ENCODE measurements around the gene ENGASE. TPM values are rescaled to one million over a fixed set of nuclear protein-coding genes. Genes with fewer than 3 reads are reported as not detected.

ENGASE gene
- total and polyA plus RNA-seq, 2 donors (not counting 1 experiment from before 2014, with no cell fraction given), result 92.1 to 122 TPM

DNA sequence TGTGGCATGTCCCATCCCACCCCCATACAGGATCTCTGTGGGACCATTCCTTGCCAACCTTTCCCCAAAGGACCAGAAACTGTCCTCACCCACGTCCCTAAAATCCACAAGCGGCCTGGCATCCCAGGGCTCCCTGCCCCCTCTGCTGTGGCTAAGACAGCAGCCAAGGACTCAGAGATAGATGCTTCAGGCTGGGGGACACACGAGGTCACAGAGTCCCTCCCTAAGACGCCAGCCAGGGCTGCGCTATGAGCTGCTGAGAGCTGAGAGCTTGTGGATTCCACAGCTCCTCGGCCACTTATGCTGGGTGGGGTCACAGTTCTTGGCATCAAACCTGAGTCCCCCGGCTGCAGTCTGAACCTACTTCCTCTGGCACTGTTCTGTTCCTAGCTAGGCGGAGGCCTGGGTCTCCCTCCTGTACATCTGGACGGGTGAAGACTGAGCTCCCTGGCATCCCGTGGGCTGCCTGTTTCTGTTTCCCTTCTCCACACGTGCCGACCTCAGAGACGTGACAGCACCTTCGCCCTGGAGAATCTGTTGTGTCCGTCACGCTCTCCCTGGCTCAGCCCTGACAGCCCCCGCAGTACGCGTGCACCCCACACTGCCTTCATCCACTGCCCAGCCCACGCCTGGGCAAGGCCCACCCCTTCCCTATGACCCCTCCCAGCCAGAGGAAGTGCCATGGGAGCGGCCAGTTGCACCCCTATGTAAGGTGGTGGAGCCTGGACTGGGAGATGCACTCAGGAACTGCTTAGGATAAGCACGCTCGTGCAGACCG, 61.2 kb downstream of the ENGASE start:
- ATAC-seq (ENCODE audit: low read depth) (no peak), DNase-seq (no peak)
- H3K27ac Mint-ChIP-seq, result no peak overlapping the region
- Histone ChIP-seq H3K79me2 (ENCODE audit: control insufficient read depth, insufficient read depth, low read length) (no peaks in the 10 kb centered on the region), H2AFZ (ENCODE audit: insufficient read depth, low read depth, low read length, poor library complexity, severe bottlenecking) (no peak overlapping the region), H3K4me2 (replicated peaks; ENCODE audit: low read depth, low read length, poor library complexity, severe bottlenecking) (no peak overlapping the region), H3K36me3 (replicated peaks in 1 of 2; ENCODE audit: control extremely low read depth in 1 of 2, control insufficient read depth in 1 of 2, extremely low read depth in 1 of 2, insufficient read depth in 2 of 2, low read length in 1 of 2) (no peaks in the 10 kb centered on the region), H4K20me1 (ENCODE audit: control insufficient read depth, insufficient read depth, low read length, poor library complexity, severe bottlenecking) (no peaks in the 10 kb centered on the region), H3K4me1 (ENCODE audit: control insufficient read depth in 2 of 2, insufficient read depth in 2 of 2, low read length in 2 of 2) (no peaks in the 10 kb centered on the region), H3K9ac (ENCODE audit: low read length) (no peak overlapping the region), H3K4me3 (ENCODE audit: control extremely low read depth in 1 of 5, extremely low read depth in 1 of 5, insufficient read depth in 1 of 5, low read depth in 2 of 5, low read length in 4 of 5) (no peak overlapping the region), H3K27me3 (replicated peaks in 1 of 4; ENCODE audit: control extremely low read depth in 1 of 4, control insufficient read depth in 3 of 4, insufficient read depth in 4 of 4, low read length in 3 of 4) (peaks cover 0 to 2% (median 1%) of the 10 kb centered on the region in 4 experiments), H3K9me3 (ENCODE audit: control extremely low read depth in 1 of 3, control insufficient read depth in 2 of 3, insufficient read depth in 1 of 3, low read length in 2 of 3) (peaks cover 0 to 17% (median 0%) of the 10 kb centered on the region in 3 donors), H3K27ac (ENCODE audit: low read length in 2 of 2) (no peak overlapping the region)
- peaks cover 11% of the 10 kb centered on the region for H3K27me3 Mint-ChIP-seq
- H3K4me3 Mint-ChIP-seq, result no peak overlapping the region
- TF ChIP-seq EZH2 (IDR thresholded peaks at IDR 0.05; ENCODE audit: borderline replicate concordance, insufficient read depth, low read depth, low read length, poor library complexity, severe bottlenecking), result no peak
- TF ChIP-seq, protein P1, sequence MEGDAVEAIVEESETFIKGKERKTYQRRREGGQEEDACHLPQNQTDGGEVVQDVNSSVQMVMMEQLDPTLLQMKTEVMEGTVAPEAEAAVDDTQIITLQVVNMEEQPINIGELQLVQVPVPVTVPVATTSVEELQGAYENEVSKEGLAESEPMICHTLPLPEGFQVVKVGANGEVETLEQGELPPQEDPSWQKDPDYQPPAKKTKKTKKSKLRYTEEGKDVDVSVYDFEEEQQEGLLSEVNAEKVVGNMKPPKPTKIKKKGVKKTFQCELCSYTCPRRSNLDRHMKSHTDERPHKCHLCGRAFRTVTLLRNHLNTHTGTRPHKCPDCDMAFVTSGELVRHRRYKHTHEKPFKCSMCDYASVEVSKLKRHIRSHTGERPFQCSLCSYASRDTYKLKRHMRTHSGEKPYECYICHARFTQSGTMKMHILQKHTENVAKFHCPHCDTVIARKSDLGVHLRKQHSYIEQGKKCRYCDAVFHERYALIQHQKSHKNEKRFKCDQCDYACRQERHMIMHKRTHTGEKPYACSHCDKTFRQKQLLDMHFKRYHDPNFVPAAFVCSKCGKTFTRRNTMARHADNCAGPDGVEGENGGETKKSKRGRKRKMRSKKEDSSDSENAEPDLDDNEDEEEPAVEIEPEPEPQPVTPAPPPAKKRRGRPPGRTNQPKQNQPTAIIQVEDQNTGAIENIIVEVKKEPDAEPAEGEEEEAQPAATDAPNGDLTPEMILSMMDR (IDR thresholded peaks at IDR 0.05), result no peak
- CTCF ChIA-PET, result no interaction called here
- intact Hi-C loops (cut with micrococcal nuclease), result no loop called here
- 74% methylated on average over 22 of the region's 24 CpGs for WGBS (ENCODE audit: insufficient coverage)
- no peaks in the 10 kb centered on the region for H3K4me1 Mint-ChIP-seq
- no peaks in the 10 kb centered on the region for H3K9me3 Mint-ChIP-seq (ENCODE audit: insufficient read depth)
- POLR2A ChIA-PET, result no interaction called here

Other genes with a start within 250 kb of the ENGASE start
- gene USP36, start 234.0 kb upstream of the ENGASE start, total RNA-seq, result 137 and 145 TPM in 2 replicates
- 52.2 and 59.7 TPM in 2 replicates for gene USP36, start 234.0 kb upstream of the ENGASE start, polyA plus RNA-seq
- 1.3 and 2.9 TPM in 2 replicates for gene CEP295NL, start 171.6 kb upstream of the ENGASE start, total RNA-seq
- 0.09 TPM in 1 of 2 replicates, not detected in the other for gene CEP295NL, start 171.6 kb upstream of the ENGASE start, polyA plus RNA-seq
- 10.0 and 11.4 TPM in 2 replicates for gene TIMP2, start 149.4 kb upstream of the ENGASE start, total RNA-seq
- 4.8 and 5.5 TPM in 2 replicates for gene TIMP2, start 149.4 kb upstream of the ENGASE start, polyA plus RNA-seq
- gene LGALS3BP, start 94.9 kb upstream of the ENGASE start, total RNA-seq, result 1.8 and 4.2 TPM in 2 replicates
- 5.7 and 7.5 TPM in 2 replicates for gene LGALS3BP, start 94.9 kb upstream of the ENGASE start, polyA plus RNA-seq
- 44.2 and 49.2 TPM in 2 replicates for gene CANT1, start 65.1 kb upstream of the ENGASE start, total RNA-seq
- 17.3 and 17.8 TPM in 2 replicates for gene CANT1, start 65.1 kb upstream of the ENGASE start, polyA plus RNA-seq
- gene C1QTNF1, start 50.7 kb upstream of the ENGASE start, total RNA-seq, result not detected in 2 replicates
- gene C1QTNF1, start 50.7 kb upstream of the ENGASE start, polyA plus RNA-seq, result not detected in 2 replicates